Spleen (tissue), 11 donors: ENCODE results near the gene BZW2. TPM values are rescaled to one million over a fixed set of nuclear protein-coding genes. Genes with fewer than 3 reads are reported as not detected.

Source experiments
- DNase-seq: peaks from one replicate; pipeline ENCODE4 v3.0.0-alpha.2; 2020
- H3K27ac ChIP-seq, 8 donors: fragments of 200-600 bp; sonication (generic) in 7 of 8; 1 replicate in 4 of 8; 2 replicates in 4 of 8; pipeline versions ENCODE4 v1.5.0 to v1.8.0; 2016 to 2021; ENCODE audit warnings: inconsistent platforms in 4 of 8, mild to moderate bottlenecking in 4 of 8, moderate library complexity in 1 of 8
- H3K27me3 ChIP-seq, 7 donors: fragments of 200-600 bp; sonication (generic) in 6 of 7; replicated peaks in 1 of 7; 1 replicate in 4 of 7; 2 replicates in 3 of 7; pipeline versions ENCODE4 v1.5.0 to v1.8.0; 2016 to 2021; ENCODE audit warnings: inconsistent platforms in 3 of 7, mild to moderate bottlenecking in 1 of 7
- H3K36me3 ChIP-seq, 6 donors: fragments of 200-600 bp; sonication (generic) in 5 of 6; 1 replicate in 4 of 6; 2 replicates in 2 of 6; pipeline versions ENCODE4 v1.5.0 to v1.8.0; 2016 to 2021; ENCODE audit warnings: inconsistent platforms in 2 of 6
- H3K4me1 ChIP-seq, 6 donors: fragments of 200-600 bp; sonication (generic) in 5 of 6; 1 replicate in 3 of 6; 2 replicates in 3 of 6; pipeline versions ENCODE4 v1.5.0 to v1.8.0; 2016 to 2021; ENCODE audit warnings: inconsistent platforms in 3 of 6
- H3K4me3 ChIP-seq, 8 donors: fragments of 200-600 bp; sonication (generic) in 7 of 8; 1 replicate in 4 of 8; 2 replicates in 4 of 8; pipeline versions ENCODE4 v1.5.0 to v1.8.0; 2016 to 2021; ENCODE audit warnings: inconsistent platforms in 4 of 8, mild to moderate bottlenecking in 4 of 8, moderate library complexity in 2 of 8
- H3K9me3 ChIP-seq, 8 donors: fragments of 200-600 bp; sonication (generic) in 7 of 8; 1 replicate in 4 of 8; 2 replicates in 4 of 8; pipeline versions ENCODE4 v1.5.0 to v1.8.0; 2016 to 2021; ENCODE audit warnings: inconsistent platforms in 4 of 8
- POLR2A ChIP-seq, 3 donors: fragments of 450-650 bp; IDR thresholded peaks; one replicate each; pipeline ENCODE4 v1.5.1; 2017; ENCODE audit warnings: antibody characterized with exemption in 3 of 3, mild to moderate bottlenecking in 1 of 3
- POLR2AphosphoS5 ChIP-seq, 3 donors: sonication (generic); formaldehyde crosslinking; IDR thresholded peaks; one replicate each; pipeline ENCODE4 v1.5.1; 2017; ENCODE audit warnings: antibody characterized with exemption in 3 of 3
- WGBS, 5 donors: extraction: QIAGEN DNeasy Blood & Tissue Kit in 3 of 5; methylation state at CpG; one replicate each; pipeline versions ENCODE4 v1.1.5 to v1.1.7; 2013 to 2018; 5-methylcytosine and 5-hydroxymethylcytosine counted together
- intact Hi-C: fragments of 100-400 bp; cut with DNase I; formaldehyde crosslinking; loops from one replicate; pipeline ENCODE4 v1.15.0; 2023; ENCODE audit warnings: low total_unique reads
- polyA plus RNA-seq, 3 donors: library from polyadenylated mRNA; stranded (reverse); fragments of 200-250 nt; gene quantifications; one replicate each; pipeline ENCODE4 v1.2.1, GENCODE V29; 2013
- total RNA-seq, 7 donors: library from RNA; depleted of rRNA in 3 of 7; stranded (reverse); fragments of >200 nt in 3 of 7; fragmentation: NEBNext Ultra II Directional in 4 of 7; extraction: Animal tissue kit (Norgen Biotek cat#: 25700) in 4 of 7; gene quantifications; one replicate each; pipeline versions ENCODE4 v1.1.0 to v1.2.1, GENCODE V29; 2016 to 2021
- TF ChIP-seq, protein P1 (sequence below), 11 experiments: fragments of 200-600 bp in 7 of 11; fragments of 450-650 bp in 4 of 11; sonication (generic) in 4 of 11; IDR thresholded peaks in 8 of 11; conservative IDR thresholded peaks in 3 of 11; 1 replicate in 7 of 11; 2 replicates in 4 of 11; pipeline versions ENCODE4 v1.4.0 to v1.8.0; 2016 to 2021; ENCODE audit warnings: antibody characterized with exemption in 11 of 11, inconsistent platforms in 4 of 11, mild to moderate bottlenecking in 1 of 11
- donor health status: healthy with polysubstance abuse.
- donor health status: DM: no; HTN: no; CAD: no; lungs with moderate emphysema.
- donor health status: DM: no; HTN: no; CAD: no.
- donor health status: Bipolar disorder and iron deficiency.
- donor health status: healthy.
- donor health status: DM: no; HTN: no; CAD: no.
- donor health status: DM: yes; HTN: yes; CAD: no.

The BZW2 gene
- total and polyA plus RNA-seq, 10 donors: 19.4 to 40.5 (median 26.8) TPM

DNA sequence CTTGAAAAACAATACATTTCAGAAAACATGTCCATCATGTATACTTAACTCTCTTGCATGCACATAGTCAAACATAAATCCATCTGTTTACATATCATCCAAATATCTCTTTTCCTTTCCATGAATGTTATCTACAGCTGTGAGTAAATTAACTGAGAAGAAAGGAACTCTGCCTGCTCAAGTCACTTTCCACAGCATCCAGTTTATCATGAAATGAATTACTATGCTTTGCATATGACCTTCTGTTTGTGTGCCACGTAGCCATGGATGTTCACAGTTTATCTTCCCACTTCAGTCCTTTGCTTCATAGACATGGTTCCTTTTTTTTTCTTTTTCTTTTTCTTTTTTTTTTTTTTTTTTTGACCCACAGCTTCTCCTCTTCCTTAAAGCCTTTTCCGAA, 39.6 kb downstream of the BZW2 start:
- Histone ChIP-seq H3K4me1 (peaks cover 0 to 8% (median 0%) of the 10 kb centered on the region in 6 donors), H3K9me3 (no peaks in the 10 kb centered on the region), H3K27me3 (no peaks in the 10 kb centered on the region), H3K4me3 (no peak overlapping the region), H3K27ac (no peak overlapping the region), H3K36me3 (peaks cover 0 to 78% (median 35%) of the 10 kb centered on the region in 6 donors)
- intact Hi-C loops: no loop called here
- TF ChIP-seq POLR2AphosphoS5 (IDR thresholded peaks at IDR 0.05) (no peak), POLR2A (IDR thresholded peaks at IDR 0.05) (no peak)
- TF ChIP-seq, protein P1, sequence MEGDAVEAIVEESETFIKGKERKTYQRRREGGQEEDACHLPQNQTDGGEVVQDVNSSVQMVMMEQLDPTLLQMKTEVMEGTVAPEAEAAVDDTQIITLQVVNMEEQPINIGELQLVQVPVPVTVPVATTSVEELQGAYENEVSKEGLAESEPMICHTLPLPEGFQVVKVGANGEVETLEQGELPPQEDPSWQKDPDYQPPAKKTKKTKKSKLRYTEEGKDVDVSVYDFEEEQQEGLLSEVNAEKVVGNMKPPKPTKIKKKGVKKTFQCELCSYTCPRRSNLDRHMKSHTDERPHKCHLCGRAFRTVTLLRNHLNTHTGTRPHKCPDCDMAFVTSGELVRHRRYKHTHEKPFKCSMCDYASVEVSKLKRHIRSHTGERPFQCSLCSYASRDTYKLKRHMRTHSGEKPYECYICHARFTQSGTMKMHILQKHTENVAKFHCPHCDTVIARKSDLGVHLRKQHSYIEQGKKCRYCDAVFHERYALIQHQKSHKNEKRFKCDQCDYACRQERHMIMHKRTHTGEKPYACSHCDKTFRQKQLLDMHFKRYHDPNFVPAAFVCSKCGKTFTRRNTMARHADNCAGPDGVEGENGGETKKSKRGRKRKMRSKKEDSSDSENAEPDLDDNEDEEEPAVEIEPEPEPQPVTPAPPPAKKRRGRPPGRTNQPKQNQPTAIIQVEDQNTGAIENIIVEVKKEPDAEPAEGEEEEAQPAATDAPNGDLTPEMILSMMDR (IDR thresholded peaks at IDR 0.05 in 8 of 11, conservative IDR thresholded peaks at IDR 0.05 in 3 of 11): no peak
- 88 to 94% (median 93%) methylated on average over 2 of the region's 2 CpGs for whole genome bisulfite sequencing, 5 donors
- no peak for DNase-seq

DNA sequence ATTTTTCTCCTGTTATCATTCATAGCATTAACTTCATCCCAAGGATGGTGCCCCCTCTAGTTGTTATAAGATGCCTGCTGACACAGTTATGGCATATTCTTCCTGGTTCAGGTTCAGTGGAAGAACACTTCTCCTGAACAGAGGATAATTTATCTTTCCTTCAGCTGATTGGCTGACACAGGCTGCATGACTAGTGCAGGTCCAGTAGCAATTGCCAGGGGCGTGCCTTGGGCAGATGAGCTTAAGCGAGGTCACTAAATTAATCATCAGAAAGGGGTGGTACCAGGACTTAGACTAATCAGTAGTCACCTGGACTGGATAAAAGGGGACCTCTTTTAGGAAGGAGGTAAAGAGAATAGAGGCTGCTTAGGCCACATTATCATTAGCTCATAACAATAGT, 42.3 kb downstream of the BZW2 start:
- Histone ChIP-seq H3K36me3 (peaks cover 0 to 78% (median 24%) of the 10 kb centered on the region in 6 donors), H3K27ac (no peak overlapping the region), H3K4me3 (no peak overlapping the region), H3K4me1 (peaks cover 0 to 8% (median 0%) of the 10 kb centered on the region in 6 donors), H3K27me3 (no peaks in the 10 kb centered on the region), H3K9me3 (no peaks in the 10 kb centered on the region)
- intact Hi-C loops: no loop called here
- TF ChIP-seq, protein P1 (IDR thresholded peaks at IDR 0.05 in 8 of 11, conservative IDR thresholded peaks at IDR 0.05 in 3 of 11): no peak
- TF ChIP-seq POLR2A (IDR thresholded peaks at IDR 0.05) (no peak), POLR2AphosphoS5 (IDR thresholded peaks at IDR 0.05) (no peak)
- 89 to 95% (median 92%) methylated on average over 2 of the region's 2 CpGs for WGBS, 5 donors
- DNase-seq: no peak

DNA sequence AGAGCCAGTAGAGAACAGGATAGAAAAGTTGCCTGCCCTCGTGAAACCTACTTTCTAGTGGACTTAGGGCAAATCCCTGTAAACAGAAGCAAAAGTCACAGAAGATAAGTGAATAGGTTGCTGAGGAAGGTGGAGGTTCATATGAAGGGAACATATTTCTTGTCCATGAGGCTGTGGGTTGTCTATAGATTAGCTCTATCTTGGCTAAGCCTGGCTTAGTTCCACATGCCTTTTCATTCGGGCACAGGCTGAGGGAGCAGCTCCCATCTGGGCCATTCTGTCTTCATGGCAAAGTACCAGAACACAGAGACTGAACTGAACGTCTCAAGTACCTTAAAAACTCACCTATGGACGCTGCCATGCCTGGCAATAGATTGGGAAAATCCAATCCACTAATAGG, 45.3 kb downstream of the BZW2 start:
- TF ChIP-seq POLR2A (IDR thresholded peaks at IDR 0.05): no peak
- no peak for TF ChIP-seq POLR2AphosphoS5 (IDR thresholded peaks at IDR 0.05)
- TF ChIP-seq, protein P1 (IDR thresholded peaks at IDR 0.05 in 8 of 11, conservative IDR thresholded peaks at IDR 0.05 in 3 of 11): no peak
- 88 to 94% (median 92%) methylated on average over 4 of the region's 4 CpGs for WGBS, 5 donors
- intact Hi-C loops: loop anchor here (10.0 kb wide), 1 partner anchor 224 kb away; no protein-coding TSS in a partner anchor
- H3K36me3 ChIP-seq: peaks cover 0 to 84% (median 33%) of the 10 kb centered on the region in 6 donors
- no peak overlapping the region for H3K27ac ChIP-seq
- H3K27me3 ChIP-seq: no peaks in the 10 kb centered on the region
- H3K4me3 ChIP-seq: no peak overlapping the region
- H3K4me1 ChIP-seq: no peaks in the 10 kb centered on the region
- DNase-seq: no peak
- no peaks in the 10 kb centered on the region for H3K9me3 ChIP-seq

DNA sequence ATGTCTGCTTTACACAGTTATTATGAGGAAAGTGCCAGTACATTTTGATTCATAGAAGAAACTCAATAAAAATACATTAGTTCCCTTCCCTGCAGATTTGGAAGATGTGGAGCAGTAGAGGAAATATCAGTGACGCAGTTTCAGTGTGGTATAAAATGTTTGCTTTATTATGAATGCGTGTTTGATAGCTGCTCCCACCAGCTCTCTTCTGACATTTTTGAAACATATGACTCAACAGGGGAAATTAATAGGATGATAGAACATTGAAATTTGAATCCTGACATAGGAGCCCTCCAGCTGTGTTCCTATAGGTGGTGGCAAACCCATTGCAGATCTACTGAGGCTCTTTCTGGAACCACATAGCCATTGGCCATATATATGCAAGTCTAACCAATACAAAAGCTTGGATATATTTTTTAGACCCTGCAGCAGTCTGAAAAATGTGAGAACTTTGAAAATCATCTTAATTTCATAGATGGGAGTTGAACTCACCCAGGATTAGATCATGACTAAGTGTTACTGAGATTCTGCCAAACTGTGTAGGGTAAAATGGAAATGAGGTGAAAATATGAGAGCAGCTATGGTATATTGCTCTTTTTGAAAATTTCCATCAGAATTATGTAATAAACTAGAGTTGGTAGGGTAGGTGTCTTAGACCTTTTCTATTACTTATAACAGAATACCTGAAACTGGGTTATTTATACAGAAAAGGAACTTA, 47.8 kb downstream of the BZW2 start:
- Histone ChIP-seq H3K27ac (no peak overlapping the region), H3K4me1 (no peaks in the 10 kb centered on the region), H3K4me3 (no peak overlapping the region), H3K27me3 (no peaks in the 10 kb centered on the region), H3K36me3 (peaks cover 3 to 100% (median 52%) of the 10 kb centered on the region in 6 donors), H3K9me3 (no peaks in the 10 kb centered on the region)
- TF ChIP-seq POLR2A (IDR thresholded peaks at IDR 0.05) (no peak), POLR2AphosphoS5 (IDR thresholded peaks at IDR 0.05) (no peak)
- TF ChIP-seq, protein P1 (IDR thresholded peaks at IDR 0.05 in 8 of 11, conservative IDR thresholded peaks at IDR 0.05 in 3 of 11): no peak
- intact Hi-C loops: loop anchor here (10.0 kb wide), 1 partner anchor 221 kb away; no protein-coding TSS in a partner anchor
- 93 to 100% (median 97%) methylated on average over 2 of the region's 2 CpGs for WGBS, 5 donors
- DNase-seq: no peak
